Glutamatergic neuron (in vitro differentiated cells): Measurements from ENCODE around the gene AMMECR1. TPM values are rescaled to one million over a fixed set of nuclear protein-coding genes. Genes with fewer than 3 reads are reported as not detected.

Experiments used
- DNase-seq: peaks from one replicate; pipeline ENCODE4 v3.0.0; 2022
- H3K27ac Mint-ChIP-seq: one replicate; pipeline ENCODE4 v1.8.0; 2020; ENCODE audit warnings: mild to moderate bottlenecking, mixed read lengths, inconsistent platforms; ENCODE audit not compliant: unreplicated experiment
- H3K27me3 Mint-ChIP-seq: one replicate; pipeline ENCODE4 v1.8.0; 2020; ENCODE audit warnings: mild to moderate bottlenecking, moderate library complexity, mixed read lengths, inconsistent platforms; ENCODE audit not compliant: unreplicated experiment
- H3K36me3 Mint-ChIP-seq: one replicate; pipeline ENCODE4 v1.8.0; 2020; ENCODE audit warnings: mild to moderate bottlenecking, mixed read lengths, inconsistent platforms; ENCODE audit not compliant: unreplicated experiment
- H3K4me1 Mint-ChIP-seq: one replicate; pipeline ENCODE4 v1.8.0; 2020; ENCODE audit warnings: mild to moderate bottlenecking, low read depth, mixed read lengths, inconsistent platforms; ENCODE audit not compliant: unreplicated experiment
- H3K4me3 Mint-ChIP-seq: one replicate; pipeline ENCODE4 v1.8.0; 2020; ENCODE audit warnings: mild to moderate bottlenecking, mixed read lengths, inconsistent platforms; ENCODE audit not compliant: unreplicated experiment
- H3K9me3 Mint-ChIP-seq: one replicate; pipeline ENCODE4 v1.8.0; 2020; ENCODE audit warnings: mild to moderate bottlenecking, moderate library complexity, mixed read lengths, inconsistent platforms; ENCODE audit not compliant: unreplicated experiment
- CTCF ChIP-seq: fragments of 200-600 bp; sonication (generic); IDR thresholded peaks from one replicate; pipeline ENCODE4 v1.5.0; 2021; ENCODE audit not compliant: partially characterized antibody, unreplicated experiment
- total RNA-seq: library from RNA; stranded (reverse); fragmentation: NEBNext Ultra II Directional; extraction: Animal tissue kit (Norgen Biotek cat#: 25700); gene quantifications from one replicate; pipeline ENCODE4 v1.2.1, GENCODE V29; 2021; ENCODE audit not compliant: unreplicated experiment

The AMMECR1 gene
- total RNA-seq, 1 donor from 2014 or later, result 2.3 TPM

- Mint-ChIP-seq H3K27ac (no peak overlapping the region), H3K4me3 (no peak overlapping the region), H3K36me3 (no peaks in the 10 kb centered on the region), H3K4me1 (no peaks in the 10 kb centered on the region), H3K27me3 (peaks cover 3% of the 10 kb centered on the region), H3K9me3 (no peaks in the 10 kb centered on the region)
- no peak for TF ChIP-seq CTCF
- no peak for DNase-seq
Observed at GRCh38 chrX:110251961-110252360, 65.9 kb downstream of the AMMECR1 start.

GRCh38 chrX:110251526-110251925 lies 66.4 kb downstream of the AMMECR1 start:
- H3K4me1 Mint-ChIP-seq, result no peaks in the 10 kb centered on the region
- no peak for TF ChIP-seq CTCF
- no peaks in the 10 kb centered on the region for H3K36me3 Mint-ChIP-seq
- H3K27me3 Mint-ChIP-seq, result peaks cover 3% of the 10 kb centered on the region
- no peak for DNase-seq
- H3K4me3 Mint-ChIP-seq, result no peak overlapping the region
- no peaks in the 10 kb centered on the region for H3K9me3 Mint-ChIP-seq
- H3K27ac Mint-ChIP-seq, result no peak overlapping the region

GRCh38 chrX:110250847-110251246 lies 67.0 kb downstream of the AMMECR1 start:
- H3K9me3 Mint-ChIP-seq, result no peaks in the 10 kb centered on the region
- no peak for DNase-seq
- H3K4me1 Mint-ChIP-seq, result no peaks in the 10 kb centered on the region
- H3K4me3 Mint-ChIP-seq, result no peak overlapping the region
- no peak for TF ChIP-seq CTCF
- H3K36me3 Mint-ChIP-seq, result no peaks in the 10 kb centered on the region
- peaks cover 3% of the 10 kb centered on the region for H3K27me3 Mint-ChIP-seq
- H3K27ac Mint-ChIP-seq, result no peak overlapping the region

GRCh38 chrX:110248578-110248977 lies 69.3 kb downstream of the AMMECR1 start:
- Mint-ChIP-seq H3K36me3 (no peaks in the 10 kb centered on the region), H3K27me3 (peaks cover 3% of the 10 kb centered on the region), H3K9me3 (peaks cover 1% of the 10 kb centered on the region), H3K4me1 (no peaks in the 10 kb centered on the region), H3K27ac (no peak overlapping the region), H3K4me3 (no peak overlapping the region)
- no peak for TF ChIP-seq CTCF
- DNase-seq, result no peak

- H3K27me3 Mint-ChIP-seq, result no peaks in the 10 kb centered on the region
- H3K27ac Mint-ChIP-seq, result no peak overlapping the region
Observed at GRCh38 chrX:110245011-110245410, 72.9 kb downstream of the AMMECR1 start.

More at GRCh38 chrX:110245011-110245410, 72.9 kb downstream of the AMMECR1 start:
- Mint-ChIP-seq H3K4me3 (no peak overlapping the region), H3K4me1 (no peaks in the 10 kb centered on the region), H3K36me3 (no peaks in the 10 kb centered on the region), H3K9me3 (peaks cover 3% of the 10 kb centered on the region)
- DNase-seq, result no peak
- TF ChIP-seq CTCF, result no peak
